GM13977 (cell line): Measurements from ENCODE around the gene ALK.

Experiments used
- DNase-seq: peaks from one replicate; pipeline ENCODE4 v3.0.0; 2012; ENCODE audit warnings: low spot score
- CTCF ChIP-seq: IDR thresholded peaks from 2 replicates; pipeline ENCODE4 v1.5.1; 2012; ENCODE audit warnings: mild to moderate bottlenecking, control low read depth; ENCODE audit not compliant: insufficient read depth; ENCODE audit errors: extremely low read depth, missing control alignments
- in situ Hi-C: fragments of 300-500 bp; cut with MboI; formaldehyde crosslinking; loops from one replicate; pipeline ENCODE4 v1.12.0; 2022; ENCODE audit warnings: low sequenced_read_pairs, low pct_unique_long_range_greater_than_20kb, mixed read lengths, inconsistent platforms; ENCODE audit not compliant: unreplicated experiment

Gene ALK

GRCh38 chr2:29655391-29656086, 265.8 kb downstream of the ALK start:
- no peak for TF ChIP-seq CTCF
- DNase-seq: no peak
- in situ Hi-C loops: no loop called here

- no peak for DNase-seq
- in situ Hi-C loops: no loop called here
Observed at GRCh38 chr2:29650631-29651097, 270.7 kb downstream of the ALK start.

GRCh38 chr2:29644949-29645348, 276.4 kb downstream of the ALK start:
- DNase-seq: no peak
- TF ChIP-seq CTCF: no peak
- in situ Hi-C loops: no loop called here

More at GRCh38 chr2:29650631-29651097, 270.7 kb downstream of the ALK start:
- no peak for TF ChIP-seq CTCF

GRCh38 chr2:29643196-29643595, 278.2 kb downstream of the ALK start:
- in situ Hi-C loops: no loop called here
- TF ChIP-seq CTCF: no peak

GRCh38 chr2:29640360-29640759, 281.0 kb downstream of the ALK start:
- no peak for DNase-seq
- no peak for TF ChIP-seq CTCF
- in situ Hi-C loops: no loop called here

More at GRCh38 chr2:29643196-29643595, 278.2 kb downstream of the ALK start:
- DNase-seq: no peak

GRCh38 chr2:29638641-29639040, 282.7 kb downstream of the ALK start:
- no peak for DNase-seq
- TF ChIP-seq CTCF: no peak
- in situ Hi-C loops: no loop called here
